IPS-NIHi7 (cell line): ENCODE results near the gene ANGEL1.

ENCODE experiments used
- DNase-seq: peaks from one replicate; pipeline ENCODE4 v3.0.0; 2012; ENCODE audit warnings: mixed read lengths; ENCODE audit errors: extremely low spot score

Gene ANGEL1

DNA sequence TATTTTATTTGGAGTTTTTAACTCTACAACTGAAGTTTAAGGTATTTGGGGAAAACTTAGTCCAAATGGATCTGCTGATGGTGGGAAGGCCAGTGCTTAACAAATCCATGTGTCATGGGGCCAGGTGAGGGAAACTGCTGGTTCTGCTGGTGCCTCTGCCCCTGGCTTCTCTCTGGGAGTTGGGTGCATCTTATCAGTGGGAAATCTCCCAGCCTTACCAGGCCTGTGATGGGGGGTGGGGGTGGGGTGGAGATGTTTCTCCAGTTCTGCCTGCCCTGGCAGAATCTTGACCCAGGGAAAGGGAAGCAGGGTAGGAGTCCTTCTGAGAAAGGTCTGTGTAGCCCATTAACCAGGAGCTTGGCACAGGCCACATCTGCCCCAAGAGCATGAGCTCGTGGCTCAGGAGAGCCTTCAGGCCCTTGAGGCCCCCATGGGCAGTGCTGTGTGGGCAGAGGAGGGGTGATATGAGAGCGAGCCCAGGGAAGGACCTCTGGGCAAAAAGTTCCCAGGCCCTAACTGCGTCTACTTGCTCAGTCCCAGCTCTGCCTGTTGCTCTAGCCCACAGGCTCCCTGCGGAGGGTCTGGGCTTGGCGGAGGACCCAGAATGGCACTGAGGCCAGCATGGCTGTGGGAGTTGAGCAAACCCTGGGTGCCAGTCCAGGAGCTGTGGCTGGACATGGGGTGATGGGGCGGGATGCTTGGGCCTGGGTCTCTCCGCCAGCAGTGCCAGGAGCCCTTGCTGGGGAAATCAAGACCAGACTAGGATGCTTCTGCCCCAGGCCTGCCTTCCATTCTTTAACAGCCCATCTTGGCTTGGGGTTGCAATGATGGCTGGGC, 33.2 kb downstream of the ANGEL1 start:
- no peak for DNase-seq

DNA sequence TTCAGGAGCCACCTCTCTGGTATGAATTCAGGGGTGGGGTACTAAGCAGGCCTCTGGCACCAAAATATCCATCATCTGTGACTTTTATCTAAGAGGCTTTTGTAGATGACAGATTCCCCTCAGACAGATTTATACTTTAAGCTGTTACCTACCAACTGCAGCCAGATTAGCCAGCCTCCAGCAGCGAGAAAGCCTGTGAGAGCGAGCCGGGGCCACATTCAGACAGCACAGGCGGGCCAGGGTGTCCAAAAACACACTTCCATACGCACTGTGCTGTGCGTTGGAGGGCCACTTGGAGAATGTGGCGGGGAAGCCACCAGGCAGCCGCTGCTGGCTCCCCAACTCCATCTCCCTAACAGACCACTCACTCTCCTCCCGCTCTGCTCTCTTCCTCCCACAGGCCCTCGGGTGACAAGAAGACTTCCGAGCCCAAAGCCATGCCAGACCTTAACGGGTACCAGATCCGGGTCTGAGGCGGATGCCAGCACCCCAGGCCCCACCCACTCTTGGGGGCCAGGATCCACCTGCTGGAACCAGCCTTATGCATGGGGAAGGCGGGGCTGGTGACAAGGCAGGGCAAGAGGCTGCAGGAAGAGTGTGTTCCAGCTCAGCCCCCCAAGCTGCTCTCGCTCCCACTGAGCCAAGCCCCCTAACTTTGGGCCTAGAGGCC, 34.0 kb downstream of the ANGEL1 start:
- no peak for DNase-seq

DNA sequence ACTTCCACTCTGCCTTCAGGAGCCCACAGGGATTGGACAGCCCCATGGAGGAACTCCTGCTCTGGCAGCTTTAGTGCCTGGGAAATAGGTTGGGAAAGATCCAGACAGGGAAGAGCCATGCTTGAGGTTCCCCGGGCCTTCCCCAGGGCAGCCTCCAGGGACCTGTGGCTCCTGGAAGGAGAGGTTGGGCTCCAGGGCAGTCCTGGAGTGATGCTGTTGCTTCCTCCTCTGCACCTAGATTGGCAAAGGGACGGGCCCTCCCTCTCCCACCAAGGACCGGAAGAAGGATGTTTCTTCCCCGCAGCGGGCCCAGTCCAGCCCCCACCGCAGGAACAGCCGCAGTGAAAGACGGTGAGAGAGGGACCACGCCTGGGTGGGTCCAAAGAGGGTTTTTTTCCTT, 35.0 kb downstream of the ANGEL1 start:
- no peak for DNase-seq

DNA sequence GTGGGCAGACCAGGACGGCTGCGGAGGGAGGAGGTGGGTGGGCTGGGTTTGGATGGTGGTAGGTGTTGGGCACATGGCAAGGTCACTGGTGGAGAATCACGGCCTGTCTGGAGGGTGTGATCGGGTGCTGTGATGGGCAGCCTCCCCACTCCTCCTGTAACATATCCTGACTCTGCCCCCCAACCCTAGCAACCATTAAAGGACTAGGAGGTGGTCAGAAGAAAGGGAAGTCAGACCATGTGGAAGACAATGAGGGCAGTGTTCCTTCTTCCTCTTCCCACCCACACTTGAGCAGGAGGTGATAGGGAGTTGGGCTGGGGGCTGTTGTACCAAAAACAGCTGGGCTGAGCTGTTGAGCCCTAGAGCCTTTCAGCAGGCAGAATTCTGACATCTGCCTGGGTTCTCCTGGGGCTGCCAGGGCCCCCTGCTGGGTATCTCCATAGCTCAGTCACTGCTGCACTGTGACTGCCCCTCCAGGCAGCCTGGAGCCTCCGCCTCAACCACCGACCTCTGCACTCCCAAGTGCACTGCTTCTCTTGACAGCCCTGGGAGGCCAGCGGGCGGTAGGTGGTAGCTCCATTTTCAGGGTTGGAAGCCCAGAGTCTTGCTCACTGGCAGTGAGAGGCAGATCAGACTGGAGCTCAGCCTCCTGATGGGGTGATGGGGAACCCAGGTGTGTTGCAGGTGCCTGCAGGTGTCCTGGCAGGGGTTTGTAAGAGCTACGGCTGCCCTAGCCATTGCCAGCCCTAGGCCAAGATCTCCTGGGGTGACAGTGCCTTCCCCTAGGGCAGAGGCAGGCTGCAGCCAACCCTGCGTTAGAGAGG, 36.0 kb downstream of the ANGEL1 start:
- DNase-seq = peak; percentile 46

DNA sequence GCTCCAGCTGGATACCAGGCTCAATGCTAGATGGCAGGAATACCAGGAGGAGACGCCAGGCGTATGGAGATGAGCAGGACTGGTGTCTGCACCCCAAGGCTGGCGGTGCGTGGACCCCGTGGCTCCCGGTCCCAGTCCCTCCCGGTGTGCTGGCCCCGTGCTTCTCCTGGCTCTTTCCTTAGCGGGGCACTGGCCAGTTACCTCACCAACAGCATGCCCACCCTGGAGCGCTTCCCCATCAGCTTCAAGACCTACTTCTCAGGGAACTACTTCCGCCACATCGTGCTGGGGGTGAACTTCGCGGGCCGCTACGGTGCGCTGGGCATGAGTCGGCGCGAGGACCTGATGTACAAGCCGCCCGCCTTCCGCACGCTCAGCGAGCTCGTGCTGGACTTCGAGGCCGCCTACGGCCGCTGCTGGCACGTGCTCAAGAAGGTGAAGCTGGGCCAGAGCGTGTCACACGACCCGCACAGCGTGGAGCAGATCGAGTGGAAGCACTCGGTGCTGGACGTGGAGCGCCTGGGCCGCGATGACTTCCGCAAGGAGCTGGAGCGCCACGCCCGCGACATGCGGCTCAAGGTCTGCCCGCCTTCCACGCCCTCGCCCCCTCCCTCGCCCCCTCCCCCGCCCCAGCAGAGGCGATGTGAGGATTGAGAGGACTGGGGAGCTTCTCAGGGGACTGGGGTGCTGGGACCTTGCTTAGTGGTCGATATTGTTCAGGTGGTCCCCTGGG, 36.8 kb downstream of the ANGEL1 start:
- no peak for DNase-seq

DNA sequence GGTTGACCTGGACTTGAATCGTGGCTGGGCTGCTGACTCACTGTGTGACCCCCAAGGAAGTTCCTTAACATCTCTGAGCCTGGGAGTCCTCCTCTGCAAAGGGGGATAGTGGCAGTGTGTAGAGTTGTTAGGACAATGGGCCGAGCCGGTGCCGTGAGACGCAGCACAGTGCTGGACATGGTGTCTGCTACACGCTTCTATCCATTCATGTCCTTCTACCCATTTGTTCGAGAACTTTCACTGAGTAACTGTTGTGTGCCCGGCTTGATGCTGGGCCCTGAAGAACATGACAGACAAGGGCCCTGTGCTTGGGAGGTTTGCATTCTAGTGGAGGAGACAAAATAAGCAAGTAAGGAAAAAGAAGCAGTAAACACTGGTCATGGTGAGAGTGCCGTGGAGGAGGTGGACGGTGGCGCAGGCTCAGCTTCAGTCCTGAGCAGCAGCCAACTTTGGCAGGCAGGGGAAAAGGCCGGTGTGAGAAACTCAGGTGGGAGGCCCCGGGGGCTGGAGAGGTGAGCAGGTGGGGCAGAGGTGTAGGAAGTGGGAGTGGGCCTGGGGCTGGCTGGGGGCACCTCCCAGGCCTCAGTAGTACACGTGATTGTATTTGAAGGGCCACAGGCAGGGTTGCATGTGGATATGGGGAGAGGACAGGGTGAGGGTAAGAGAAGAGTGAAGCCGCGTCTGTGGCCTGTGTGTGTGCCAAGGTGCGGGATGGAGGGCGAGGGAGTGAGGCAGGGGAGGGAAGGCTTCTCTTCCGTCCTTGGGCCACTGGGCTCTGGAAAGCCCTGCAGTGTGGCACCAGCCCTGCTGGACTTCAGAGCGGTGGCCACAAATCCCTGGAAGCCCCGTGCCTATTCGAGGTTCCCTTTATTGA, 37.6 kb downstream of the ANGEL1 start:
- DNase-seq = no peak

DNA sequence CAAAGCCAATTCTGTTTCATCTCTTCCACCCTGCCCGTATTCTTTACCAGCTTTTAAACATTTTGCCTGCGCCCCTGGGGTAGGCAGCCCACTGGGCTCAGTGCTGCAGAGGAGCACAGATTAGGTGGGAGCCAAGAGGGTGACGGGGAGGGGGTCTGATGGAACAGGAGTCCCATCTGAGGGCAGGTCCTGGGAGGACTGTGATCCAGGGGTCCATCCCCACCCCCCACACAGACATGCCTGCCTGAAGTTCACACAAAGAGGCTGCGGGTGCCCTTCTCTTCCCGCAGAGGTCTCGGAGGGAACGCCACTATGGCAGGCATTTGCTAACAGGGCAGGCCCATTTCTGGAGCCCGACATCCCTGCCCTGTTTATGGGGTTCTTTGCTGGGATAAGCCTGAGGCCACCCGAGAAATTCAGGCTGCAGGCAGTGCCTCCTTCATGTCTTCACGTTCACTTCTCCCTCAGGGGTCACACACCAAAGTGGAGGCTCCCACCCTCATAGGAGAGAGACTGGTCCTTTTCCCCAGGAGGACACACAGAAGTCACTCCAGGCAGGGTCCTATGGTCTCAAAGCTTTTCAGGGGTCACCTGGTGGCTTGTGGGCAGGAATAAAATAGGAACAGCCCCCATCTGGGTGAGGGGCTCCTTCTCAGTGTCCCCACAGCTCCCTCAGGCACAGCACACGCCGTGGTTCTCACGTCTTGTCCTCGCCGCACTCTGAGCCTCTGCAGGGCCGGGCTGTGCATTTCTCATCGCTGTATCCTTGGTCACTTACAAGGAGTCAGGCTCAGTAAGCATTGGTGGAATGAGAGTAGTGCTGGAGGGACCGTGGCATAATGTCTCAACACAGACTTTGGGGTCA, 38.5 kb downstream of the ANGEL1 start:
- no peak for DNase-seq

DNA sequence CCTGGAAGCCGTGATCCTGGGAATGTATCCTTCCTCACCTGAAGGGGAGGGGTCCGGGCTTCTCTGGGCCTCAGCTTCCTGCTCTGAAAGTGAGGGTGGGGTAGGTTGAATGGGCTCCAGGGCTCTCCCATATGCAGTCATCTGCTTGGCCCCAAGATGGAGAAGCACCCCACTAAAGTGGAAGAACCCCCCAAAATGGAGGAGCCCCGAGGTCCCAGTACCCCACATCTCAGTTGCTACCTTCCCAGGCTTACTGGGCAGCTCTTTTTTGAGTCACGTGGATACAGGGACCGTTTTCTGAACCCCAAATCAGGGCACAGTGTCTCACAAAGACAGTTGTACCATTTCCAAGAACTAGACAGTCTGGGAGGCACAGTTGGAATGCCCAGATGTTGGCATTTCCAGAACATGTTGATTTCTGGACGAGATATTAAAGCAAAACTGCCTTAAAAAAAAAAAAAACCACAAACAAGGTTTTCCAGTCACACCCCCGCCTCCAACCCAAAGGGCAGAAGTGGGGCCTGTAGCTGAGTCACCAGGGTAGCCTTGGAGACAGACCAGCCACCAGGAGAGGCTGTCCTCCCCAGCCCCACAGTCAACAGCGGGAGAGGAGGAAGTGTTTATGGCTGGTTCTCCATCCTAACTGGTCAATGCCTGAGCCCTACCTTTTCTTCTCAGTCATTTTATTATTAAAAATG, 39.3 kb downstream of the ANGEL1 start:
- DNase-seq = peak; percentile 52

DNA sequence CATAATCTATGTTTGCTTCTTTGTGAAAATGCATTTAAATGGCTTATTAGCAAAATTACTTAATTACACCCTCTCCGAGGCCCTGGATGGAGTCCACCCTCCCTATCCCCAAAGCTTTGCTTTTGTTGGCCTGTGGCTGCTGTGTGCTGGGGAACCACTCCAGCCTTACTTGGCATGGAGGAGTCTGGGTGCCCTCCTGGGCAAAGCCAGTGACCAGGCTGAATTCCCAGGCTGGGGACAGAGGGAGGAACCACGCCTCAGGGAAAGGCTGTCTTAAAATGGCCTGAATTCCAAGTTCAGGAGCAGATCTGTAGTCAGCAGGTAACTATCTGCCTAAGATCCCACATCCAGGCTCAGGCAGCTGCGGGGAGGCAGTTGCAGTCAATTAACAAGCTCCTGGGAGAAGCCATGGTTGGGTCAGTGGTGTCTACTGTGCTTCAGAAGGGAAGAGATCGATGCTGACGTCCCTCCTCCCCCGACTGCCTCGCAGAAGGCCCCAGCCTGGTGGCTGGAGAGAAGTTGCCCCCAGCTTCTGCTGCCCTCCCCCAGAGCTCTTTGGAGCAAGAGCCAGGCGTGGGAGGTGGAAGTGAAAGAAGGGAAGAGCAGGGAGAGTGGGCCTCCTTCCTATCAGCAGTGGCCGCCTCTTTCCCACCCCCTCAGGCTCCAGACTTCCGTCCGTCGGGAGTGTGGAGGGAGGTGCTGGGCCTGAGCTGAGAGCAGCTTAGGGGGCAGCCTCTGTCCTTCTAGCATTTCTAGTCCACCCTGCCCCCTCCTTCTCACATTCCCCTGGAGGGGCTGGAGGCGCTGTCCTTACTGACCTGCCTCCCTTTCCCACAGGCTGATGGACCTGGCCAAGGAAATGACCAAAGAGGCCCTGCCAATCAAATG, 40.1 kb downstream of the ANGEL1 start:
- peak; percentile 71 for DNase-seq

DNA sequence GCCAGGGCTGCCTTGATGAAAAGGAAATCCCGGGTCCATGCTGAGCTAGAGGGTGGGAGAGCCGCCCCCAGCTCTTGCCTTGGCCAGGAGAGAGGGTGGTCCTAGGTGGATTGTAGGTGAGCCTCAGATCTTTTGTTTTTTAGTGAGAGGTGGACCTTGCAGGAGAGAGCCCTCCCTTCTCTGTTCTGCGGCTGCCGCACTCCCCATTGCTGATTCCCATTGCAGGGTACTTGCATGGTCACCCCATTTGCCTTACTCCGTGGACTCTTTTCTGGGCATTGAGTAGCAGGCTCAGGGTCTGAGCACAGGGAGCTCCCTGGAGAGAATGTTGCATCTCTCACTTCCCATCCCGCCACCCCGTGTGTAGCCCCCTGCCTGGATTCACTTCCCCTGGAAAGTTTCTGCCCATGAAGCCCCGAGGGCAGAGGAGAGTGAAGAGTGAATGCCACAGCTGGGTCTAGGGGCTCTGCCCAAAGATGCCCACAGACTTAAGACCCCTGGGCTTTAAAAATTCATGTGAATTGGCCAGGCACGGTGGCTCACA, 41.2 kb downstream of the ANGEL1 start:
- no peak for DNase-seq

DNA sequence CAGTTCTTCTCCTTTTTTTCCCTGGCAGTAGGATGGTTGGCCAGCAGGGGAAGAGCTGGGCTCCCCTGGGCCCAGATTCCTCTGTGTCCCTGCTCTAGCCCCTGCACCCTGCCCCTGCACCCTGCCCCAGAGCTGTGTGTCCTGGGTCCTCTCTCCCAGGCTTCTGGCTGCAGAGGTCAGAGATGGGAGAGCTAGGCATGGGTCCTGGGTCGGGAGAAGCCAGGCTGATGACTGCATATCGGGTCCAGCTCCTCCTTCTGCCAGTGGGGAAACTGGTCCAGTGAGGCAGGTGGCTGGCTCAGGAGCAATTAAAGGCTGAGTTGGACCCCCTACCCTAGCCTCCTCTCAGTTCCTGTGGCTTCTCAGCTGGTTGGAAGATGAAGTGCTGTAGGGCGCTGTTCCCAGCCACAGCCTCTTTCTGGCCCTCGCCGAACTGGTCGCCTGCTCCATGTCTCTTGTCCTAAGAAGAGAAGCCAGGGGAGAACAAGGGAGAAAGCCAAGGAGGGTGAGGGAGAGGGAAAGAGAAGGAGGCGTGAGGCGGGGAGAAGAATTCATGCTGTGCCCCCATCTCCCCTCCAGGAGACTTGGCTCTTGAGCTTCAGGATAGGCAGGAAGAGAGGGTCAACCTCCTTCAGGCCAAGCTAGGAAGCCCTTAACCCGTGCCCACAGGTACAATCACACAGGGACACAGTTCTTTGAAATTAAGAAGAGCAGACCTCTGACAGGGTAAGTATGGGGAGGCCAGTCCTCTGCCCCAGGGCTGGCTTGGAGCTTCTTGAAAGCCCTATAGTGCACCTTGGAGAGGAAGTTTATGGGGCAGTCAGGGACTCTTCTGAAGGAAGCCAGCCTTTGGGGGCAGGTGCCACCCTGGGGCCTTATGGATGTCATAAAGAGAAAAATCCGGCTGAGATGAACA, 41.9 kb downstream of the ANGEL1 start:
- DNase-seq = no peak

DNA sequence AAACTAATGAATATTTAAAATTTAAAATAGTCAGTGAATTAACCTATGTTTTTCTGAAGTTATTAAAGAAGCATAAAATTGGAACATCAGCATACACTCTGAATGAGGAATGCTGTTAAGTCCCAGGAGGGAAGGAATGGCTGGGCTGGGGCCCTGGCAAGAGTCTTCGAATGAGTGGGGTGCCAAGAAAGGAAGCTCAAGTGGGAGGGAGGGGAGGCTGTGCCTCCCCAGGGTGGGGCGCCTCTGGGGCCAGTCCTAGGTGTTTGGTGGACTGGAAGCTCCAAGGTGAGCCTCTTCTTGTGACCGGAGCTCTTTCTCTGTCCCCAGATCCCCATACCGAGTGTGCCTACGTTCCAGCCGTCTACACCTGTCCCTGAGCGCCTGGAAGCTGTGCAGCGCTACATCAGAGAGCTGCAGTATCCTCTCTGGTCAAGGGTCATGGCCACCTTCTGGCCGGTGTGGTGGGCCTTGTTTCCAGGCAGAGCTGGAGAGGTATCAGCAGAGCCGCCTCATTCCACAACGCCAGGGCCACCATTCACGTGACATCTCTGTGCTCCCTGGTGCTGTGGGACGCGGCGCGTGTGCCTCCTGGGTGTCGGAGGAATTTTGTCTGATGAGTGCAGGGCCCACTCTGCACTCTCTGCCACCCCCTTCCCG, 42.9 kb downstream of the ANGEL1 start:
- no peak for DNase-seq

DNA sequence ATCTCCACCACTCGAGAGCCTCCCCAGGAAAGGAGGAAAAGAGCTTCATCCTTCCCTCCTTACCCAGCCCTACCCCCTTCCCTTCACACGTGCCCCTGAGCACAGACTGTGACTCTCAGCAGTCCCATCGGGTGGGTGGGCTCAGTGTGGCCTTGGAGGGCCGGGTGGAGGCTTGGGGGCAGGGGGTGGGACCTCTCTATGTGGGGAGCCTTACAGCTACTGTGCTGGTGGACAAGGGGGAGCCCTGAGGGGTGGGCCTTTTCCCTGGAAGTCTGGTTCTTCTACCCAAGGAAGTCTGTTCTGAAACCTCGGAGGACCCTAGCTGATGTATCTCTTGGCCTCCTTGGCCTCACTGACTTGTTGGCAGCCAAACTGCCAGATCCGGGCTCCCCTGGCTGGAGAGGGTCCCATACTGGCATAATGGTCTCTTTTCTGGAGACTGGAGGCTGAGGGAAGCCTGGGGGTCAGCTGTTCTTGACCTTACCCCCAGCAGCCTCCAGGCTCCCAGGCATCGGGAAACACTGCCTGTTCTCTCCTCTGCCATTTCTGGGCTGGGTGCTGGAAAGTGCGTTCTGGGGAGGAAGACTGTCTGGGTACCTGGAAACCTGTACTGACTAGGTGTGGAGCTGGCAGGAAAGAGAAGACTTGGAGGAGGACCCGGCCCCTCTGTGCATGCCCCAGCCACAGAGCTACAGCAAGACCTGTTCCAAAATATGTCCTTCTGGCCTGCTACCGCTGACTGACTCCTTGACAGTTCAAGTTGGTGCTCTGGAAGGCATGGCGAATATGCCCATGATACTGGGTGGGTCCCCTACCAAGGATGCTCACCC, 43.8 kb downstream of the ANGEL1 start:
- no peak for DNase-seq

DNA sequence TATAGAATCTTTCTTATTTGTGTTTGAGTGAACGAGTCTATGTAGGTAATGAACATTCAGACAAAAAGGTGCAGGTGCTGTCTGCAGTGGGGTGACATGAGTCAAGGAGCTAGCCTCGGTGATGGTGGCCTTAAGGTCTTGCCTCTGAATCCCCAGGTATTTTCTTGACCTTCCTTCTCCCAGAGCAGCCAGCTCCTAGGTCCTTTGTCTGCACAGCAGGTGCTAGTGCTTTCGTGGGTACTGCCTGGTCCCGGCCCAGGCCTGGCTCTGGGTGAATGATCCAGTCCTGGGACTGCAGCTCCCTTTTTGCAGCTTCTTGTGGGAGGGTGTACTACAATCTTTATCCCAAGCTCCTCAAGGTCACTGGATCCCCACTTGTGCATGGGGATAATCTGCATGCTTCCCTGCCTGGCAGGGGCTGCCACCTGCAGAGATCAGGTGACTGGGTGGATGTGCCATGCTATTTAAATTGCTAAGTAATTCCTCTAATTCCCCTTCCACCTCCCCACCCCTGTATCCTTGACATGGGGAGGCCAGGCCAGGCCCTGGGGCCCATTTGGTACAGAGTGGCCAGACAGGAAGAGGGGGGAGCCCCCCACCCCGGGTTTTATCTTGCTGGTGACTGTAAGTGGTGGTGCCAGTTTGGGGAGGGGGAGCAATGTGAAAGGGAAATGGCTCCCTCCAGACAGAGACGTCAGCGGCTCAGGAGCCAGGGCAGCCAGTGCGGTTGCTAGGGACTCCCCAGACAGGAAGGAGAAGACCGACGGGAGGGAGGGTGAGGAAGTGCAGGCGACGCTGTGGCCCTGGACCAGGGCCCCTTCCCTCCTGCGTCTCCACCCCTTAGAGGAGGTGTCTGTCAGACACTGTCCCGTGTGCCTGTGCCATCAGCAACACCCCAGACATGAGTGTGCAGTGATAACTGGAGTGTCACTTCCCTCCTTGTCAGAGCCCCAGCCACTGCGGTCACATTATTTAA, 44.7 kb downstream of the ANGEL1 start:
- peak; percentile 75 for DNase-seq
